GM18502 (cell line): ENCODE data around the gene SUMF1.

Source experiments
- ATAC-seq: cut with Tn5 transposase; IDR thresholded peaks from one replicate; pipeline ENCODE4 v1.9.1; 2021; ENCODE audit warnings: mild to moderate bottlenecking; ENCODE audit not compliant: unreplicated experiment, poor library complexity

SUMF1 gene

DNA sequence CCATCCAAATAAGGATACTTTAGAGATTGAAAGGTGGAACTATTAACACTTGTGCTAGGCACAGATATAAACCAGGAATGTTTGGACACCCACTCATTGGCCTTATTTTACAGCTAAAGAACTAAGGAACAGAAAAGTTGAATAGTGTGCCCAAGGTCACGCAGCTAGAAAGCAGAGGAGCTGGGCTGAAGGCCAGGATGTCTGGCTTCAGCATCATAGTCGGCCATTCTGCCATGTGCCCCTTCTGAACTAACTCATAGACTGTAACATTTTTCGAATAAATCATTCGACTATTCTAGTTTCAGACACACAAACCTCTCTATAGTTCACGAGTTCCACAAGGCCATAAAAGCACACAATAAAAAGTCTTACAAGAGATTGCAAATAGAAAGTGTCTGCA, 71.1 kb downstream of the SUMF1 start:
- no peak for ATAC-seq

DNA sequence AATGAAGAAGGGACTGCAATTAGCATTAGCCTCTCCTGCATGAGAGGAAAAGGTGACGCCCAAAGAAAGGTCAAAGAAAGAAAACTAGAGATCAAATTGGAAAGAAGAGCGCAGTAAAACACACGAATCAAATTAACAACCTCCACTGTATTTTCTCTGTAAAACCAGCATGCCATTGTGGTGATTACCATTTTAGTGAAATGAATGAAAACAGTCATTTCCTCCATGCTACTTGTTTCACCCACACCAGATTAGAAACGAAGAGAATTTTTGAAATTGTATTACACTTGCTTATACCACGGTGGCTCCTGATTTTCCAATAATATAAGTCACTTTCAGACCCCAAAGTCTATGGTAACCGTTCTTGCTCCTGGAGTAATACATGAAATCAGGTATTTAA, 71.6 kb downstream of the SUMF1 start:
- no peak for ATAC-seq

DNA sequence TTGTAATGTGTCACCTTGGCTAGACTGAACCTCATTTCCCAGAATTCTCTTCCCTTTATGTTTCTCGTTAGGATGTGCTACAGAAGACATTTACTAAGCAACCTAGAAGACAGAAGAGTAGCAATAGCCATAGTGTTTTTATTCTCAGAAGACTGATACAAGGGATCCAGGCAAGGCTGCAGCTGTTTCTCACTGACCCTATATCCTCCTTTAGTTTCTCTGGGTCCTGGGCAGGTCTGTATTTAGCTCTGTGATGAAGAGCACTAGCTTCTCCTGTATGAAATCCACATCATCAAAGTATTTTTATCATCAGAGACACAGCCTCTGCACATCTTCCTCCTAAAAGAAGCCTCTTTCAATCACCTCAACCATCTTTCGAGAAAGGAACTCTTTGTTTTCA, 72.5 kb downstream of the SUMF1 start:
- no peak for ATAC-seq

DNA sequence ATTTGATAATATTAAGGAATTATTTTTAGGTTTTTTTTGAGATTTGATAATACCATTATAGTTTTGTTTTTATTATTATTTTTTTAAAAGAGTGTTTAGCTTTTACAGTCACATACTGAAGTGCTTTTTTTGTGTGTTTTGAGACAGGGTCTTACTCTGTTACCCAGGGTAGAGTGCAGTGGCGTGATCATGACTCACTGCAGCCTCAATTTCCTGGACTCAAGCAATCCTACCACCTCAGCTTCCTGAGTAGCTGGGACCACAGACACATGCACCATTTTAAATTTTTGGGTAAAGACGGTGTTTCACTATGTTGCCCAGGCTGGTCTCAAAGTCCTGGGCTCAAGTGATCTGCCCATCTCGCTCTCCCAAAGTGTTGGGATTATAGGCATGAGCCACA, 73.0 kb downstream of the SUMF1 start:
- ATAC-seq: no peak

DNA sequence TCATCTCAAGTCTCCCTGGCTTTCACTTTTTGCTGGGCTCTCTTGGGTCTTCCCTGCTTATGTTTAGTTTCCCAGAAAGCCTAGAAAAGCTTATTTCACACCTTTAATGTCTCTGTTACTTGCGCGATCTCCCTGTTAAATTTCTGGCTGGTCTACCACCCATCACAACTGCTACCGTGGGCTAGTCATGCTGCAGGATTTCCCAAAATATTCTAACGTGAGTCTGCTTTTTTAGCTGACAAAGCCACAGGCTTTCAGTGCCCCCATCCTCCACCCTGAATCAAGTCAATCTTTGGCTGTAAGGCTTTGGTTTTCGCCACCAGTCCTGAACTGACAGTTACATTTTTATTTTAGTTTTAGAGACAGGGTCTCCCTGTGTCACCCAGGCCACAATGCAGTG, 74.1 kb downstream of the SUMF1 start:
- ATAC-seq: no peak

DNA sequence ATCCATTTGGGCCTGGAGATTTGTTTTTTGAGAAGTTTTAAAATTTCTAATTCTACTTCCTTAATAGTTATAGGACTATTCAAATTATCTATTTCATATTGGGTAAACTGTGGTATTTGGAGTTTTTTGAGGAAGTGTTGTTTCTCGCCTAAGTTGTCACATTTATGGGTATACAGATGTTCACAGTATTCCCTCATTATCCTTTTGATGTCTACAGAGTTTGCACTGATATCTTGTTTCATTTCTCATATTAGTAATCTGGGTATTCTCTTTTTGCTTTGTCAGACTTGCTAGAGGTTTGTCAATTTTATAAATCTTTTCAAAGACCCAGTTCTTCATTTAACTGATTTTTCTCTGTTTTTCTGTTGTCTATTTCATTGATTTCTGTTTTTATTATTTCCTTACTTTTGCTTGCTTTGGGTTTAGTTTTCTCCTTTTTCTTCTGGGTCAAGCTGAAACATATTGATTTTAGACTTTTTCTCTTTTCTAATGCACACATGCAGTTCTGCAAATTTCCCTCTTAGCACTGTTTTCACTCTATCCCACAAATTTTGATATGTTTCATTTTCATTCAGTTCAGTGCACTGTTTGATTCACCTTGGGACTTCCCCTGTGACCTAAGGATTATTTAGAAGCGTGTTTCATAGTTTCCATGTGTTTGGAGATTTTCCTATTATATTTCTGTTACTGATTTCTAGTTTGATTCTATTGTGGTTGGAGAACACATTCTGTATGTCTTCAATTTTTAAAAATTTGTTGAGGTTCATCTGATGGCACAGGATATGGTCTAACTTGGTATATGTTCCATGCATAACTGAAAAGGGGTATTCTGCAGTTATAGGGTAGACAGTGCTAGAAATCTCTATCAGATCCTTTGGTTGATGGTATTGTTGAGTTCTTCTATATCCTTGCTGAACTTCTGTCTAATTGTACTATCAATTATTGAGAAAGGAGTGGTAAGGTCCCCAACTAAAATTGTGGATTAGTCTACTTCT, 79.6 kb downstream of the SUMF1 start:
- ATAC-seq: peak; percentile 77

DNA sequence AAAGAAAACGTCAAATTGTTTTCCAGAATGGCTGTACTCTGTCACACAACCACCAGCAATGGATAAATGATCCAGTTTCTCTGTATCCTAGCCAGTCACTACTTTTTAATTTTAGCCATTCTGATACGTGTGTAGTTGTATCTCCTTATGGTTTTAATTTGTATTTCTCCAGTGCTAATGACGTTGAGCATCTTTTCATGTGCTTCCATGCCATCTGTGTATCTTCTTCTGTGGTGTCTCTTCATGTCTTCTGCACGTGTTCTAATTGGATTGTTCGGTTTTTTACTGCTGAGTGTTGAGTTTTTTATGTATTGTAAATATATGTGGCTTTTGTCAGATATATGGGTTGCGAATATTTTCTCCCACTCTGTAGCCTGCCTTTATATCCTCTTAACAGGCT, 81.9 kb downstream of the SUMF1 start:
- ATAC-seq: no peak

DNA sequence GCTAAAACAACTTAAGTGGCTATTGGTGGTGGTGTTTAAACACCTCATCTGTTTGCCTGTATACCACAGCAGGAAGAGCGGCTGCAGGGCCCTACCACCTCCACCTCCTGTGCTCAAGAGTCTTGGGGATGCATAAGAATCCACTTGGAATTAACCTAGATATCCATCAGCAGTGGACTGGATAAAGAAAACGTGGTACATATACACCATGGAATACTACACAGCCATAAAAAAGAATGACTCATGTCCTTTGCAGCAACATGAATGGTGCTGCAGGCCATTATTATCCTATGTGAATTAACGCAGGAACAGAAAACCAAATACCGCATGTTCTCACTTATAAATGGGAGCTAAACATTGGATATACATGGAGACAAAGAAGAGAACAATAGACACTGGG, 87.1 kb downstream of the SUMF1 start:
- ATAC-seq: no peak

DNA sequence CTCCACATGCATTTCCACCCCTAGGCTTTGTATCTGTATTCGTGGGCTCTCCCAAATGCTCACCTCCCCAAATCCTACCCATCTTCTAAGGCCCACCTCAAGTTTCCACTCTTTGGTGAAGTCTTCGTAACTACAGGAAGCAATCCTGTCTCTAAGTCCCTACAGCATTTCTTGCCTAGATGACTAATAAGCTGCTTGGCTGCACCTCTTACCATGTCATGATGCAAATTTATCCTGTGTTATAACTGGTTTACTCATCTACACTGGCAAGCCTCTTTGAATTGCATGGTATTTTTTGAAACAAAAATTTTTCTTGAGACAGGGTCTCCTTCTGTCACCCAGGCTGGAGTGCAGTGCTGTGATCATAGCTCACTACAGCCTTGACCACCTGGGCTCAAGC, 90.6 kb downstream of the SUMF1 start:
- no peak for ATAC-seq

DNA sequence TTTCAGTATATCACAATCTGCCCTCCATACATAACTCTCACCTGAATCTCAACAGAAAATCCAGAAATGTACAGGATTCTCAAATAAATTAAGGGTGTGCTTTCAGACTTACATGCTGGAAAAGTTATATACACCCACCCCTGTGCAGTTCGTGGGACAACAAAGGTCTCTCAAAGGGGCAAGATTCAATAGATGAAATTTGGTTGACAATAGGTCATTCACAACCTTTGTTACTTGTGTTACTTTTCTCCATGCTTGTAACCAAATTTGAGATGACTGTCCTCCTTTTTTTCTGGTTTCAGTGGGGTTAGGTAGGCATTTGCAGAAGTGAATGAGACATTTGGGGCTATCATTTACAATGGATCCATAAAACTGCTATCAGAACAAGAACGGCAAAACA, 91.2 kb downstream of the SUMF1 start:
- no peak for ATAC-seq

DNA sequence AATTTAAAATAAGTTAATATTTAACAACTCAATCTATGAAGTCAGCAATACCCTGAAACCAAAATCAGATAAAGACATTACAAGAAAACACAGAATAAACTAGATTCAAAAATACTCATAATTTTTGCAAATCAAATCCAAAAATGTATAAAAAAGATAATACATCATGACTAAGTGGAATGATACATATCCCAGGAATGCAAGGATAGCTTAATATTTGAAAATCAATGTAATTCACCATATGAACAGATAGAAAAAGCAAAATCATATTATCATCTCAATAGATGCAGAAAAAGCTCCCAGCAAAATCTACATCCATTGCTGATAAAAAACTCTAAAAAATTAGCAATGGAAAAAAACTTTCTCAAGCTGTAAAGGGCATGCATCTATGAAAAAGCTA, 93.4 kb downstream of the SUMF1 start:
- ATAC-seq: no peak

DNA sequence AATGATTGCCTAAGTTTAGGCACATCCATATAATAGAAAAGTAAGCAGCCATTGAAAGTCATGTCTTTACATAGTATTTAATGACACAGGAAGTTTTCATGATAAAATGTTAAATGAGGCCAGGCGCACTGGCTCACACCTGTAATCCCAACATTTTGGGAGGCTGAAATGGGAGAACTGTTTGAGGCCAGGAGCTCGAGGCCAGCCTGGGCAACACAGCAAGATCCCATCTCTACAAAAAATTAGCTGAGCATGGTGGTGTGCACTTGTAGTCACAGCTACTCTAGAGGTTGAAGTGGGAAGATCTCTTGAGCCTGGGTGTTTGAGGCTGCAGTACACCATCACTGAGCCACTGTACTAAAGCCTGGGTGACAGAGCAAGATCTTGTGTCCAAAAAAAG, 104.5 kb downstream of the SUMF1 start:
- no peak for ATAC-seq

DNA sequence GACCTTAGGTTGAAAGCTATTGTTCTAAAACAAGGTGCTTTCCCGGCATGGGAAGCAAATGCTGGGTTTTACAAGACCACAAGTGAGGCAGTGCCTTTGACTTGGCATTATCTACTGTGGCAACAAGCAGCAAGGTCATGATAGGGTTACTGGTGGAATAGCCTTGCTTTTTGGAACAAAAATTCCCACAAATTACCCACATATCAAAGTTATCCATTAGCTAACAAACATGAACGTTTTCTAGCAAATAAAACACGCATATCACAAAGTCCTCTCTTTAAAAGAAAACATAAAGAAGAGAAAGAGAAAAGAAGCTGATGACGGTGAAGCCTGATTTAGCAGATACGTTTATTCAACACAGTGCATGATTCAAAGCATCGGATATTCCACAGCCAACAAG, 106.3 kb downstream of the SUMF1 start:
- no peak for ATAC-seq

DNA sequence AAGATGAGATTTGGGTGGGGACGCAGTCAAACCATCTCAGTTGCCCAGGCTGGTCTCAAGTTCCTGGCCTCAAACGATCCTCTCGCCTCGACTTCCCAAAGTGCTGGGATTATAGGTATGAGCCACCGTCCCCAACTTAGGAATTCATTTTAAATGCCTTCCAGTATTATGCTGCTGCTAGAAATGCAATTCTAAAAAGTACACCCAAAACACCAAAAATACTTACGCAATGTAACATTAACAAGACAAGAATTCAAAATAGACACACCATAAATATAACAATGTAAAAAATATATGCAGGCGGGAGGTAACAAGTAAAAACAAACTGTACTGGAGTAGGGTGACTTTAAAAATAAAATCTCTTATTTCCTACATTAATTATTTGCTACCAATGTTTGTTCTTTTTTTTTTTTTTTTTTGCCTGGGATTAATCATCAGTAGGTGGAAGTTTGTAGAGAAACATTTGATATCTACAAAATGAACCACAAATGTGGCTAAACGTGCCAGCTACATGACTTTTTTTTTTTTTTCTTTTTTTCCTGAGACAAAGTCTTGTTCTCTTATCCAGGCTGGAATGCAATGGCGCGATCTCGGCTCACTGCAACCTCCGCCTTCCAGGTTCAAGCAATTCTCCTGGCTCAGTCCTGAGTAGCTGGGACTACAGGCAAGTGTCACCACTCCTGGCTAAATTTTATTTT, 107.1 kb downstream of the SUMF1 start:
- ATAC-seq: no peak

DNA sequence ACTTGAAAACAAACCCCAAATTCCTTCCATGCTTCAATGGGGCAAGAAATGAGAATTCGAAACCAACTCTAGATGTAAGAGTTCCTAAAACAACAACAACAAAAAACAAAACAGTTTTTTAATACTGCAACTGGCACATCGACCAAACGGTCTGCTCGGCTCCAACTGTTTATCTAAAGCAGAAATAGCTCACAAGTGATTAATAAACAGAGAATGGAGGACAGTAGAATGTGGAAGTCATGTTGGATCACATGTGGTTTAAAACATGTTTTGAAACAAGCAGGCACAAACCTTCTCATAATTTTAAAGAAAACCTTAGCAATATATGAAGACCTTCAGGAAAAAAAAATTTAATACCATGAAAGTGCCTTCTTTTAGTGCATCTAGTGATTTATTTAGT, 108.8 kb downstream of the SUMF1 start:
- ATAC-seq: no peak

DNA sequence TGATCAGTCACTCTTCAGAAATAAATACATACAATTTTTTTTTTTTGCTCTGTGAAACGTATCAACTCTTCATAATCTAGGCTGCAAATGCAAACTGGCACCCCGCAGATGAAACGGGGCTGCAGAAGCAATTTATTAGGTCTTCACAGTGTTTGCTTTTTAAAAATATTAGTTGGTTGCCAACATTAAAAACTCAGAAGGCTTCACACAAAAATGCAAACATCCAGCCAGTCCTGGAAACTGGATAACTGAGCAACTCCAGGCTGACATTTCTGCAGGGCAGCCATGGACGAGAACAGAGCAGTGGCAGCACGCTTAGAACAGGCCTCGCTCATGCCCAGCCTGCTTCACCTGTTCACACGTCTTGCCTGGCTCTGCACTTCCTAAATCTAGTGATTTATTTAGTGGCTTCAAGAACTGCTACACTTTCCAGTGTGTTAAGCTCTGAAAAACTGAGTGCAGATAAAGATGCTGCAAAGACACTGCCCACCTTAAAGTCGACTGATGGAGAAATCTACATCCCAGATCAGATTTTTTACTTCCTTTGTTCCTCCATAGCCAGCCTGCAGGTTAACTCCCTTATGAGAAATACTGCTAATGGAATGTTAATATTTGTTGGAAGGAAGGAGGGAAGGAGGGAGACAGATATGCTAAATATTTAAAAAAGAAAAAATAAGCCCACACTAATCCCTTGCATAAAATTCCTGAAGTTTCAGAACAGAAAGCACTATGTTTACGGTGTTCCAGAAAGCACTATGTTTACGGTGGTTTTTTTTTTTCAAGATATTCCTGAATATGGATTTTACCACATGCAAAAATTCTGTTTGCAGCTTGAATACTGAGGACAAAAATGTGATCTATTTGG, 110.3 kb downstream of the SUMF1 start:
- ATAC-seq: no peak

DNA sequence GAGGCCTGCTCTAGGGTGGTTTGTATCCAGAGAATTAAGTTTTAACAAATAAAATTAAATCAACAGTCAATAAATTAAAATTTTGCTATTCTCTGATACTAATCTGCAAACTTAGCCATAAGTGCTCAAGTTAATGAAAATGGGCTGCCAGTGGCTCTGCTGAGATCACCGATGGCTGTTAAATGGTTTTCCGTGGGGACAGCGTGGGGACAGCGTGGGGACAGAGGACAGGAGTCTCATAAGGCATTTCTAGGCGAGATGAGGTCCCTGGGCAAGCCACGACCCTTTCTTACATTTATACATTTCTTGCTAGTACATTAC, 110.9 kb downstream of the SUMF1 start:
- no peak for ATAC-seq

DNA sequence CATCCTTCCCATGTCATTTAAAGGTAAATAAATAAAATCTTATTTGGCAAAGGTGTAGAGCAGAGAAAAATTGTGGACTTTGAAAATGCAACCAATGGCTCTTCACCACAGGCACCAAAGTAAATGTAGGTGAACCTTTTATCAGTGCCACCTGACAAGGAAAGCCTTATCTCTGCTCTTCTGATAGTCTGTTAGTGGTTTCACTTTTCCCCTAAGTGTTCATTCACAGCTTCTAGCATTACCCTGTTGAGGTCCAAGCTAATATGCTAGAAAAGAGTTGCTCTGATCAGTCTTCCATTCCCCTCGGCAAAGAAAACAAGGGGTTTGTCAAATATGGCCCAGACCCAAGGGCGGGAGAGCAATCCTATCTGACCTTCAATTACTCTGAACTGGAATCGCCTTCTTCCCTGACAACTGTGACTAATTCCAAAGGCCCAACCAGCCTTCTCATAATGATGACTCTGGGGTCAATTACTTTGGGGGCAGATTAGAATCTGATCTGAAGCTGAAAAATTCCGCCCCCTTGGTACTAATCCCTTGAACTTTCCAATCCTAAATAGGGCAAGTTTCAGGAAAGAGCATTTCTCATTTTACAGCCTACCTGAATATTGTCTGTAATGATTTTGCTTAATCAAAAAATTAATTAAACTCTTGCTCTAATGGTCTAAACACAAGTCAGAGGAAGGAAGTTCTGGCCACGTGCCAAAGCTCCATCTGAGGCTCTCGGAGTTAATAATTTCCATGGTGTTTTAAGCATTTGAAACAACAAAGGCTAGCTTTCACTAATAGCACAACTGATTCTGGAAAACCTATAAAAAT, 111.5 kb downstream of the SUMF1 start:
- ATAC-seq: no peak

DNA sequence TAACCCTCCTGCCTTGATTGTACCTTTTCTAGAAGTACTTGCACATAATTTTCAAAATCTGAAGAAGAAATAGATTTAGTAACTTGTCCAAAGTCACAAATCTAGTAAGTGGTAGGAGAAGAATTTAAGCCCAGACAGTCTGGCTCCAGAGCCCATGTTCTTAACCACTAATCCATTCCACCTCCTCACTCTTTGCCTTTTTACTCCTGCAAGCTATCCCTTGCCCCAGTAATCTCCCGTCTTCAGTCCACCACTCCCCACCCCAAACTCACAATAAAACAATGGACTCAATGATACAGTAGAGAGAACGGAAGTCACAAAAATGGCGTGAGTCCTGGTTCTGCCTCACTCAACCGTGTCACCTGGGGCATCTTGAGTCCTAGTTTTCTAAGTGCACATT, 115.2 kb downstream of the SUMF1 start:
- no peak for ATAC-seq
